SK-N-SH (cell line): ENCODE data around the gene EIF6. TPM values are rescaled to one million over a fixed set of nuclear protein-coding genes. Genes with fewer than 3 reads are reported as not detected.

Source experiments
- CTCF ChIA-PET: fragments of 300-600, 350-600 bp; formaldehyde crosslinking; extraction: SDS; loops from one replicate; lab custom pipeline; 2021; lab: Yijun Ruan, JAX
- POLR2A ChIA-PET: fragments of 350-600 bp; sonication (Branson Sonifier 250); formaldehyde crosslinking; extraction: SDS; loops from one replicate; lab custom pipeline; 2020; ENCODE audit warnings: antibody characterized with exemption, inconsistent platforms; lab: Yijun Ruan, JAX
- DNase-seq: peaks from one replicate; pipeline ENCODE4 v3.0.0; 2012
- H2AFZ ChIP-seq: fragments of 200-600 bp; sonication (generic); 2 replicates; pipeline ENCODE4 v1.8.1; 2016; ENCODE audit warnings: antibody characterized with exemption, mild to moderate bottlenecking, low read depth
- H3F3A ChIP-seq: fragments of 200-600 bp; sonication (generic); replicated peaks from 2 replicates; pipeline ENCODE3; 2016; ENCODE audit warnings: antibody characterized with exemption, mild to moderate bottlenecking; ENCODE audit not compliant: insufficient read depth
- H3K27ac ChIP-seq, 2 experiments: fragments of 200-500 bp in 1 of 2; fragments of 200-600 bp in 1 of 2; sonication (Bioruptor generic) in 1 of 2; sonication (generic), shearing (Covaris generic) in 1 of 2; 2 replicates each; pipeline versions ENCODE4 v1.5.1 to v1.6.1; 2014 to 2016; ENCODE audit warnings: low read depth in 2 of 2, inconsistent platforms in 1 of 2, low read length in 1 of 2, mild to moderate bottlenecking in 1 of 2, mixed read lengths in 1 of 2
- H3K27me3 ChIP-seq: fragments of 200-600 bp; sonication (generic), shearing (Covaris generic); 2 replicates; pipeline ENCODE4 v1.6.1; 2016; ENCODE audit warnings: mixed run types; ENCODE audit not compliant: insufficient read depth
- H3K36me3 ChIP-seq, 2 experiments: fragments of 200-500 bp in 1 of 2; fragments of 200-600 bp in 1 of 2; sonication (Bioruptor generic) in 1 of 2; sonication (generic) in 1 of 2; replicated peaks in 1 of 2; 2 replicates each; pipeline versions ENCODE3 to v1.5.1; 2014 to 2016; ENCODE audit warnings: low read length in 1 of 2, mild to moderate bottlenecking in 1 of 2; ENCODE audit not compliant: insufficient read depth in 2 of 2, control insufficient read depth in 1 of 2
- H3K4me1 ChIP-seq, 2 experiments: fragments of 200-500 bp in 1 of 2; fragments of 200-600 bp in 1 of 2; sonication (Bioruptor generic) in 1 of 2; sonication (generic), shearing (Covaris generic) in 1 of 2; 2 replicates each; pipeline versions ENCODE4 v1.5.1 to v1.6.1; 2014 to 2016; ENCODE audit warnings: low read depth in 1 of 2, low read length in 1 of 2, mixed run types in 1 of 2; ENCODE audit not compliant: insufficient read depth in 2 of 2, control insufficient read depth in 1 of 2
- H3K4me2 ChIP-seq: fragments of 200-600 bp; sonication (generic), shearing (Covaris generic); 2 replicates; pipeline ENCODE4 v1.6.1; 2017; ENCODE audit warnings: mixed run types
- H3K4me3 ChIP-seq, 2 experiments: fragments of 200-500 bp in 1 of 2; fragments of 200-600 bp in 1 of 2; sonication (Bioruptor generic) in 1 of 2; sonication (generic), shearing (Covaris generic) in 1 of 2; 2 replicates each; pipeline versions ENCODE4 v1.5.1 to v1.8.1; 2014 to 2016; ENCODE audit warnings: low read depth in 2 of 2, inconsistent platforms in 1 of 2, low read length in 1 of 2, mild to moderate bottlenecking in 1 of 2, mixed read lengths in 1 of 2, moderate library complexity in 1 of 2
- H3K79me2 ChIP-seq: fragments of 200-600 bp; sonication (generic); 2 replicates; pipeline ENCODE4 v1.8.1; 2017; ENCODE audit warnings: mild to moderate bottlenecking; ENCODE audit not compliant: insufficient read depth
- H3K9ac ChIP-seq: fragments of 200-600 bp; sonication (generic); 2 replicates; pipeline ENCODE4 v1.6.1; 2017; ENCODE audit warnings: mixed run types
- H3K9me2 ChIP-seq: fragments of 200-600 bp; sonication (generic); 2 replicates; pipeline ENCODE4 v1.6.1; 2017; ENCODE audit warnings: mixed run types
- H3K9me3 ChIP-seq: fragments of 200-600 bp; sonication (generic); 2 replicates; pipeline ENCODE4 v1.6.1; 2017; ENCODE audit warnings: mixed run types, mild to moderate bottlenecking, moderate library complexity
- H4K20me1 ChIP-seq: fragments of 200-600 bp; sonication (generic); 2 replicates; pipeline ENCODE4 v1.6.1; 2017; ENCODE audit warnings: mild to moderate bottlenecking, mixed run types; ENCODE audit not compliant: insufficient read depth
- CHD2 ChIP-seq: fragments of 150-350 bp; IDR thresholded peaks from 2 replicates; pipeline ENCODE4 v1.6.1; 2018; ENCODE audit warnings: low read length; ENCODE audit not compliant: partially characterized antibody
- ELF1 ChIP-seq: IDR thresholded peaks from 2 replicates; pipeline ENCODE4 v1.4.0; 2012
- EZH2phosphoT487 ChIP-seq: fragments of 200-600 bp; sonication (generic); IDR thresholded peaks from 2 replicates; pipeline ENCODE4 v1.6.1; 2017; ENCODE audit warnings: low read depth, mixed run types, mild to moderate bottlenecking, antibody characterized with exemption, moderate library complexity, borderline replicate concordance
- GATA2 ChIP-seq: sonication (generic); formaldehyde crosslinking; IDR thresholded peaks from 2 replicates; pipeline ENCODE4 v1.5.0; 2020; ENCODE audit warnings: mild to moderate bottlenecking, missing genetic modification reagents
- NFIC ChIP-seq: IDR thresholded peaks from 2 replicates; pipeline ENCODE4 v1.4.0; 2012; ENCODE audit warnings: borderline replicate concordance
- NRF1 ChIP-seq: IDR thresholded peaks from 2 replicates; pipeline ENCODE4 v1.6.1; 2012; ENCODE audit warnings: low read depth, mild to moderate bottlenecking, low read length
- POLR2AphosphoS5 ChIP-seq: IDR thresholded peaks from 2 replicates; pipeline ENCODE4 v1.6.1; 2012; ENCODE audit warnings: low read depth, low read length
- RCOR1 ChIP-seq: fragments of 150-350 bp; IDR thresholded peaks from 2 replicates; pipeline ENCODE4 v1.6.1; 2017; ENCODE audit warnings: antibody characterized with exemption, low read length
- YY1 ChIP-seq: IDR thresholded peaks from 2 replicates; pipeline ENCODE4 v1.4.0; 2012; ENCODE audit warnings: low read depth, mild to moderate bottlenecking
- WGBS: methylation state at CpG from one replicate; pipeline ENCODE4 v1.1.6; 2017; ENCODE audit warnings: low lambda C conversion rate; 5-methylcytosine and 5-hydroxymethylcytosine counted together
- polyA plus RNA-seq, 3 experiments: library from polyadenylated mRNA; depleted of rRNA; stranded (reverse); fragments of >200 nt; gene quantifications; 2 replicates each; pipeline ENCODE4 v1.2.3, GENCODE V29; 2012
- TF ChIP-seq, protein P1 (sequence below): IDR thresholded peaks from 2 replicates; pipeline ENCODE4 v1.4.0; 2012; ENCODE audit warnings: low read depth, borderline replicate concordance
- TF ChIP-seq, protein P2 (sequence below): fragments of 150-350 bp; IDR thresholded peaks from 2 replicates; pipeline ENCODE4 v1.6.1; 2017; ENCODE audit warnings: antibody characterized with exemption, low read length, low read depth, borderline replicate concordance
- TF ChIP-seq, protein P3 (sequence below): fragments of 150-350 bp; IDR thresholded peaks from 2 replicates; pipeline ENCODE4 v1.6.1; 2016; ENCODE audit warnings: mild to moderate bottlenecking, low read depth, low read length
- TF ChIP-seq, protein P4 (sequence below): IDR thresholded peaks from 2 replicates; pipeline ENCODE4 v1.6.1; 2012; ENCODE audit warnings: mild to moderate bottlenecking, low read depth, low read length, moderate library complexity
- TF ChIP-seq, protein P5 (sequence below): IDR thresholded peaks from 2 replicates; pipeline ENCODE4 v1.4.0; 2012; ENCODE audit warnings: low read depth
- TF ChIP-seq, protein P6 (sequence below): IDR thresholded peaks from 2 replicates; pipeline ENCODE4 v1.4.0; 2012; ENCODE audit warnings: low read depth, borderline replicate concordance

EIF6 gene
- polyA plus RNA-seq, 1 of the 3 experiments (the other 2 are of a cell fraction): 356 TPM

DNA sequence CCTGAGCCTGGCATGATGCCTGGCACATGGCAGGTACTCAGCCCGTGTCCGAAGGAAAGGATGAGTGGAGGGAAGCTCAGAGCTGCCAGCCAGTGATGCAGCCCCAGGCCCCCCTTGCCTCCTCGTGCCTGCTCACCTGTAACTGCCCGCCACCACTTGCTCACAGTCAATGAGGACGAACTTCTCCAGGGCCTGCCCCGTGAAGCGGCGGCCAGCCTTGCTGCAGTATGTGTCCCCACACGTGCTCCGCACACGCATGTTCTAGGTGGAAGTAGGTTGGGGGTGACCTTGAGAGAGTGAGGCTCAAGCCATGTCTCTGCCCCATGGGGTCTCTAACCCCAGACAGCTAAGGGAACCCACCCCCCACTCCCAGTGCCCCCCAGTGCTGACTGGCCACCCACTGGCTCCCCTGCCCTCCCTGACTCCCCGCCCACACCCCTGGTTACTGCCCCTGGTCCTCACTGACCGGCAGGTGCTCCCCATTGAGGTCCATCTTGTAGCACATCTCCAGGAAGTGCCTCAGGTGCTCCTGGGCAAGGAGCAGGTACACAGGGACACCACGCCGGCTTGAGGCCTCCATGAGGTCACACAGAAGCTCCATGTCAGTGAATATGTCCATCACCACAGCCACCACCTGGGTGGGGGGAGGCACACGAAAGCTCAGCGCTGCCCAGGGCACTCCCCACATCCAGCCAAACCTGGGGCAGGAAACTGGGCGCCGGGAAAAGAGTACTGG lies 3.9 kb upstream of the EIF6 start:
- Histone ChIP-seq H3K27me3 (no peaks in the 10 kb centered on the region), H3K4me3 (no peak overlapping the region), H3K4me1 (peaks cover 0 to 23% of the 10 kb centered on the region in 2 experiments; a peak in 3 of 4 replicates), H3K4me2 (no peak overlapping the region), H3K27ac (no peak overlapping the region), H2AFZ (no peak overlapping the region), H3K9ac (no peak overlapping the region), H3K79me2 (peaks cover 10% of the 10 kb centered on the region), H3K9me2 (no peaks in the 10 kb centered on the region), H3K36me3 (no peaks in the 10 kb centered on the region), H3K9me3 (no peaks in the 10 kb centered on the region), H3F3A (no peaks in the 10 kb centered on the region), H4K20me1 (no peaks in the 10 kb centered on the region)
- 82% methylated on average over 12 of the region's 19 CpGs for WGBS
- no peak for DNase-seq
- POLR2A ChIA-PET: interaction anchor here (1.1 kb wide), 1 partner anchor 11 kb away, joined by 3 read pairs; the partner anchor contains the start of gene MMP24OS
- TF ChIP-seq EZH2phosphoT487 (no peak), GATA2 (CRISPR knock-in tag) (no peak), YY1 (no peak)
- TF ChIP-seq, protein P1, sequence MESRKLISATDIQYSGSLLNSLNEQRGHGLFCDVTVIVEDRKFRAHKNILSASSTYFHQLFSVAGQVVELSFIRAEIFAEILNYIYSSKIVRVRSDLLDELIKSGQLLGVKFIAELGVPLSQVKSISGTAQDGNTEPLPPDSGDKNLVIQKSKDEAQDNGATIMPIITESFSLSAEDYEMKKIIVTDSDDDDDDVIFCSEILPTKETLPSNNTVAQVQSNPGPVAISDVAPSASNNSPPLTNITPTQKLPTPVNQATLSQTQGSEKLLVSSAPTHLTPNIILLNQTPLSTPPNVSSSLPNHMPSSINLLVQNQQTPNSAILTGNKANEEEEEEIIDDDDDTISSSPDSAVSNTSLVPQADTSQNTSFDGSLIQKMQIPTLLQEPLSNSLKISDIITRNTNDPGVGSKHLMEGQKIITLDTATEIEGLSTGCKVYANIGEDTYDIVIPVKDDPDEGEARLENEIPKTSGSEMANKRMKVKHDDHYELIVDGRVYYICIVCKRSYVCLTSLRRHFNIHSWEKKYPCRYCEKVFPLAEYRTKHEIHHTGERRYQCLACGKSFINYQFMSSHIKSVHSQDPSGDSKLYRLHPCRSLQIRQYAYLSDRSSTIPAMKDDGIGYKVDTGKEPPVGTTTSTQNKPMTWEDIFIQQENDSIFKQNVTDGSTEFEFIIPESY: no peak
- TF ChIP-seq, protein P2, sequence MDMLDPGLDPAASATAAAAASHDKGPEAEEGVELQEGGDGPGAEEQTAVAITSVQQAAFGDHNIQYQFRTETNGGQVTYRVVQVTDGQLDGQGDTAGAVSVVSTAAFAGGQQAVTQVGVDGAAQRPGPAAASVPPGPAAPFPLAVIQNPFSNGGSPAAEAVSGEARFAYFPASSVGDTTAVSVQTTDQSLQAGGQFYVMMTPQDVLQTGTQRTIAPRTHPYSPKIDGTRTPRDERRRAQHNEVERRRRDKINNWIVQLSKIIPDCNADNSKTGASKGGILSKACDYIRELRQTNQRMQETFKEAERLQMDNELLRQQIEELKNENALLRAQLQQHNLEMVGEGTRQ: no peak
- TF ChIP-seq, protein P3, sequence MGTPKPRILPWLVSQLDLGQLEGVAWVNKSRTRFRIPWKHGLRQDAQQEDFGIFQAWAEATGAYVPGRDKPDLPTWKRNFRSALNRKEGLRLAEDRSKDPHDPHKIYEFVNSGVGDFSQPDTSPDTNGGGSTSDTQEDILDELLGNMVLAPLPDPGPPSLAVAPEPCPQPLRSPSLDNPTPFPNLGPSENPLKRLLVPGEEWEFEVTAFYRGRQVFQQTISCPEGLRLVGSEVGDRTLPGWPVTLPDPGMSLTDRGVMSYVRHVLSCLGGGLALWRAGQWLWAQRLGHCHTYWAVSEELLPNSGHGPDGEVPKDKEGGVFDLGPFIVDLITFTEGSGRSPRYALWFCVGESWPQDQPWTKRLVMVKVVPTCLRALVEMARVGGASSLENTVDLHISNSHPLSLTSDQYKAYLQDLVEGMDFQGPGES: no peak
- CTCF ChIA-PET: interaction anchor here (1.1 to 3.3 kb wide), 2 partner anchors 16 to 192 kb away, joined by 3 to 28 read pairs; no protein-coding TSS in a partner anchor

DNA sequence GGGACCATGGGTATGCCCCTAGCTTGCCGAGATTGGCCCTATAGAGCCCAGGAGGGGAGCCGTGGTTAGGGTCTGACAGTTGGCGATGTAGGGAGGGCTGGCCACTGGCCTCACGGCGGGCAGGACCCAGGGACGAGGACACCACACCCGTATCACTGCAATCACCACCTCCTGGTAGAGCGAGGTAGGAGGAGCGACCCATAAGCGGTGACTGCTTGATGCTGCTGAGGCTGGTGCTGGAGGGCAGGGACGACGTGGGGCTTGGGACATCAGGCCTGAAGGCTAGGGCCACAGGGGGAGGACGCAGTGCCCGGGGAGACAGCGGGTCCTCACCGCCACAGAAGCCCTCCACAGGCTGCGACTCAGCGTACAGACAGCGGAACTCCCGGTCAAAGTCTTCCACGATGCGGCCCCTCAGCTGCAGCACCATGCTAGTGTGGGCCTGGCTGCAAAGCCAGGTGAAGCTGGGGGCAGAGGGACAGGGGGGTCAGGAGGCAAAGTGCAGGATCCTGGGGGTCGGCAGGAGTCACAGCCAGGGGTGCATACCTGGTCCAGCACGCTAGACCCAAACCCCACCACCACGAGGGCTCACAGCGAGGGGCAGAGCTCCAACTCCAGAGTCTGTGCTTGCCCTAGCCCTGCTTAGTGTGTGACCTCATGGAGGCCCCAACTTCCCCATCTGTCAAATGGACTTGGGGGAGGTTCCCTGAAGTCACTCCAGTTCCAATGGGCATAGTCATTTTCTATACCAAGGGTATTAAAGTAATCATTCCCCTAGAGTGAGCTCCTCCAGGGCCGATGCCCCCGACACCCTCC lies 3.1 kb upstream of the EIF6 start:
- Histone ChIP-seq H3K4me2 (no peak overlapping the region), H3K27me3 (no peaks in the 10 kb centered on the region), H3K9me3 (no peaks in the 10 kb centered on the region), H3K4me3 (no peak overlapping the region), H3K27ac (no peak overlapping the region), H3F3A (no peaks in the 10 kb centered on the region), H3K4me1 (peaks cover 0 to 26% of the 10 kb centered on the region in 2 experiments; a peak in 3 of 4 replicates), H3K9me2 (no peaks in the 10 kb centered on the region), H2AFZ (no peak overlapping the region), H3K36me3 (no peaks in the 10 kb centered on the region), H3K79me2 (peaks cover 18% of the 10 kb centered on the region), H3K9ac (no peak overlapping the region), H4K20me1 (no peaks in the 10 kb centered on the region)
- CTCF ChIA-PET: interaction anchor here (1.1 to 1.2 kb wide), 2 partner anchors 143 to 191 kb away, joined by 3 read pairs; no protein-coding TSS in a partner anchor
- POLR2A ChIA-PET: no interaction called here
- 89% methylated on average over 7 of the region's 28 CpGs for WGBS
- DNase-seq: no peak
- no peak for TF ChIP-seq CHD2
- TF ChIP-seq ELF1: no peak
- no peak for TF ChIP-seq NFIC
- TF ChIP-seq, protein P4, sequence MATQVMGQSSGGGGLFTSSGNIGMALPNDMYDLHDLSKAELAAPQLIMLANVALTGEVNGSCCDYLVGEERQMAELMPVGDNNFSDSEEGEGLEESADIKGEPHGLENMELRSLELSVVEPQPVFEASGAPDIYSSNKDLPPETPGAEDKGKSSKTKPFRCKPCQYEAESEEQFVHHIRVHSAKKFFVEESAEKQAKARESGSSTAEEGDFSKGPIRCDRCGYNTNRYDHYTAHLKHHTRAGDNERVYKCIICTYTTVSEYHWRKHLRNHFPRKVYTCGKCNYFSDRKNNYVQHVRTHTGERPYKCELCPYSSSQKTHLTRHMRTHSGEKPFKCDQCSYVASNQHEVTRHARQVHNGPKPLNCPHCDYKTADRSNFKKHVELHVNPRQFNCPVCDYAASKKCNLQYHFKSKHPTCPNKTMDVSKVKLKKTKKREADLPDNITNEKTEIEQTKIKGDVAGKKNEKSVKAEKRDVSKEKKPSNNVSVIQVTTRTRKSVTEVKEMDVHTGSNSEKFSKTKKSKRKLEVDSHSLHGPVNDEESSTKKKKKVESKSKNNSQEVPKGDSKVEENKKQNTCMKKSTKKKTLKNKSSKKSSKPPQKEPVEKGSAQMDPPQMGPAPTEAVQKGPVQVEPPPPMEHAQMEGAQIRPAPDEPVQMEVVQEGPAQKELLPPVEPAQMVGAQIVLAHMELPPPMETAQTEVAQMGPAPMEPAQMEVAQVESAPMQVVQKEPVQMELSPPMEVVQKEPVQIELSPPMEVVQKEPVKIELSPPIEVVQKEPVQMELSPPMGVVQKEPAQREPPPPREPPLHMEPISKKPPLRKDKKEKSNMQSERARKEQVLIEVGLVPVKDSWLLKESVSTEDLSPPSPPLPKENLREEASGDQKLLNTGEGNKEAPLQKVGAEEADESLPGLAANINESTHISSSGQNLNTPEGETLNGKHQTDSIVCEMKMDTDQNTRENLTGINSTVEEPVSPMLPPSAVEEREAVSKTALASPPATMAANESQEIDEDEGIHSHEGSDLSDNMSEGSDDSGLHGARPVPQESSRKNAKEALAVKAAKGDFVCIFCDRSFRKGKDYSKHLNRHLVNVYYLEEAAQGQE: no peak
- no peak for TF ChIP-seq RCOR1
- TF ChIP-seq EZH2phosphoT487: no peak
- TF ChIP-seq, protein P5, sequence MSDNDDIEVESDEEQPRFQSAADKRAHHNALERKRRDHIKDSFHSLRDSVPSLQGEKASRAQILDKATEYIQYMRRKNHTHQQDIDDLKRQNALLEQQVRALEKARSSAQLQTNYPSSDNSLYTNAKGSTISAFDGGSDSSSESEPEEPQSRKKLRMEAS: no peak
- TF ChIP-seq NRF1: no peak
- no peak for TF ChIP-seq GATA2 (CRISPR knock-in tag)
- TF ChIP-seq, protein P6, sequence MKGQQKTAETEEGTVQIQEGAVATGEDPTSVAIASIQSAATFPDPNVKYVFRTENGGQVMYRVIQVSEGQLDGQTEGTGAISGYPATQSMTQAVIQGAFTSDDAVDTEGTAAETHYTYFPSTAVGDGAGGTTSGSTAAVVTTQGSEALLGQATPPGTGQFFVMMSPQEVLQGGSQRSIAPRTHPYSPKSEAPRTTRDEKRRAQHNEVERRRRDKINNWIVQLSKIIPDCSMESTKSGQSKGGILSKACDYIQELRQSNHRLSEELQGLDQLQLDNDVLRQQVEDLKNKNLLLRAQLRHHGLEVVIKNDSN: no peak
- no peak for TF ChIP-seq POLR2AphosphoS5
